K562 (cell line): ENCODE data around the gene ATRN. TPM values are rescaled to one million over a fixed set of nuclear protein-coding genes. Genes with fewer than 3 reads are reported as not detected.

Source experiments
- BRD9 ChIP-seq: fragments of 450-650 bp; IDR thresholded peaks from 2 replicates; pipeline ENCODE4 v1.6.1; 2018; ENCODE audit warnings: low read depth; ENCODE audit not compliant: partially characterized antibody
- CAMTA2 ChIP-seq: fragments of 250-450 bp; sonication (Bioruptor Pico); conservative IDR thresholded peaks from 2 replicates; pipeline ENCODE4 v1.5.1; 2022
- FIP1L1 ChIP-seq: fragments of 200-400 bp; formaldehyde crosslinking; IDR thresholded peaks from 2 replicates; pipeline ENCODE4 v1.6.1; 2018; ENCODE audit warnings: mild to moderate bottlenecking, low read depth, low read length; ENCODE audit not compliant: poor library complexity, severe bottlenecking
- GATAD2B ChIP-seq: fragments of 450-650 bp; IDR thresholded peaks from 2 replicates; pipeline ENCODE4 v1.6.1; 2017; ENCODE audit warnings: mild to moderate bottlenecking, borderline replicate concordance
- LCOR ChIP-seq: sonication (generic); formaldehyde crosslinking; IDR thresholded peaks from 2 replicates; pipeline ENCODE4 v1.8.0; 2022; ENCODE audit warnings: mild to moderate bottlenecking, missing genetic modification reagents
- NCOA6 ChIP-seq: fragments of 450-650 bp; IDR thresholded peaks from 2 replicates; pipeline ENCODE4 v1.6.1; 2017; ENCODE audit warnings: mild to moderate bottlenecking
- NCOR1 ChIP-seq: fragments of 450-650 bp; IDR thresholded peaks from 2 replicates; pipeline ENCODE4 v1.6.1; 2016; ENCODE audit warnings: mild to moderate bottlenecking, moderate library complexity
- RBM34 ChIP-seq: fragments of 200-400 bp; formaldehyde crosslinking; IDR thresholded peaks from 2 replicates; pipeline ENCODE4 v1.6.1; 2018; ENCODE audit warnings: low read length, borderline replicate concordance; ENCODE audit not compliant: insufficient read depth
- SAP30 ChIP-seq: fragments of 200-600 bp; sonication (generic); IDR thresholded peaks from 2 replicates; pipeline ENCODE4 v1.6.1; 2012; ENCODE audit warnings: borderline replicate concordance, low read depth, mild to moderate bottlenecking, moderate library complexity, low read length, control low read depth, inconsistent platforms; ENCODE audit not compliant: insufficient read depth, poor library complexity, severe bottlenecking
- SIN3A ChIP-seq, 2 experiments: fragments of 150-350 bp in 1 of 2; IDR thresholded peaks; 2 replicates each; pipeline ENCODE4 v1.6.1; 2011 to 2016; ENCODE audit warnings: borderline replicate concordance in 2 of 2, low read depth in 2 of 2, low read length in 2 of 2, mild to moderate bottlenecking in 2 of 2, moderate library complexity in 2 of 2; ENCODE audit not compliant: control insufficient read depth in 1 of 2
- SMAD2 ChIP-seq: fragments of 150-350 bp; IDR thresholded peaks from 2 replicates; pipeline ENCODE4 v1.6.1; 2014; ENCODE audit warnings: low read depth, mild to moderate bottlenecking, low read length
- SNRNP70 ChIP-seq: fragments of 200-400 bp; formaldehyde crosslinking; optimal IDR thresholded peaks from 2 replicates; pipeline ENCODE3; 2017; ENCODE audit warnings: low read depth, low read length
- SOX6 ChIP-seq: fragments of 450-650 bp; IDR thresholded peaks from 2 replicates; pipeline ENCODE4 v1.6.1; 2014; ENCODE audit warnings: mild to moderate bottlenecking
- TFAM ChIP-seq: fragments of 250-450 bp; sonication (Bioruptor Pico); conservative IDR thresholded peaks from 2 replicates; pipeline ENCODE4 v1.5.0; 2021; ENCODE audit warnings: mild to moderate bottlenecking, moderate library complexity
- U2AF1 ChIP-seq: fragments of 200-400 bp; formaldehyde crosslinking; optimal IDR thresholded peaks from 2 replicates; pipeline ENCODE3; 2017; ENCODE audit warnings: mild to moderate bottlenecking, low read depth, low read length, moderate library complexity
- YY1 ChIP-seq, 3 experiments: IDR thresholded peaks; 2 replicates each; pipeline ENCODE4 v1.6.1; 2011; ENCODE audit warnings: low read length in 2 of 3, mild to moderate bottlenecking in 2 of 3, moderate library complexity in 2 of 3, borderline replicate concordance in 1 of 3, control low read depth in 1 of 3, low read depth in 1 of 3; ENCODE audit not compliant: insufficient read depth in 3 of 3, insufficient replicate concordance in 2 of 3, control insufficient read depth in 1 of 3, insufficient read length in 1 of 3; ENCODE audit errors: extremely low read depth in 1 of 3
- ZNF57 ChIP-seq: fragments of 450-650 bp; formaldehyde crosslinking; IDR thresholded peaks from 2 replicates; pipeline ENCODE4 v1.4.0; 2020; ENCODE audit warnings: mild to moderate bottlenecking, moderate library complexity
- polyA plus RNA-seq, 8 experiments: library from polyadenylated mRNA; depleted of rRNA in 4 of 8; stranded (reverse) in 5 of 8; unstranded in 3 of 8; fragments of >200 nt; fragmentation: Nextera tagmentation in 2 of 8; fragmentation: Illumina TruSeq in 1 of 8; extraction: Ambion mirVana in 2 of 8; extraction: Trizol in 1 of 8; gene quantifications; 2 replicates each; pipeline versions ENCODE4 v1.2.1 to v1.2.3, GENCODE V29; 2011 to 2014; ENCODE audit warnings: inconsistent platforms in 1 of 8, missing spikeins in 1 of 8
- total RNA-seq, 7 experiments: library from RNA; depleted of rRNA in 6 of 7; stranded (reverse); fragments of >200 nt in 6 of 7; fragmentation: Illumina TruSeq in 2 of 7; extraction: Trizol in 2 of 7; gene quantifications; 2 replicates each; pipeline versions ENCODE4 v1.2.1 to v1.2.3, GENCODE V29; 2011 to 2021; ENCODE audit warnings: low replicate concordance in 1 of 7
- TF ChIP-seq, protein P1 (sequence below): sonication (generic); formaldehyde crosslinking; IDR thresholded peaks from 2 replicates; pipeline ENCODE4 v1.8.0; 2022; ENCODE audit warnings: mild to moderate bottlenecking, missing genetic modification reagents
- TF ChIP-seq, protein P2 (sequence below): IDR thresholded peaks from 2 replicates; pipeline ENCODE4 v1.6.1; 2014; ENCODE audit warnings: antibody characterized with exemption
- TF ChIP-seq, protein P3 (sequence below): fragments of 450-650 bp; conservative IDR thresholded peaks from 2 replicates; pipeline ENCODE4 v1.6.1; 2016; ENCODE audit warnings: missing genetic modification characterization, low read depth, mild to moderate bottlenecking, missing compliant biosample characterization, moderate library complexity

Gene ATRN
- total and polyA plus RNA-seq, 9 of the 15 experiments (the other 6 are each of a cell fraction or from before 2014, with no cell fraction given), result 0.69 to 16.5 (median 7.6) TPM

DNA sequence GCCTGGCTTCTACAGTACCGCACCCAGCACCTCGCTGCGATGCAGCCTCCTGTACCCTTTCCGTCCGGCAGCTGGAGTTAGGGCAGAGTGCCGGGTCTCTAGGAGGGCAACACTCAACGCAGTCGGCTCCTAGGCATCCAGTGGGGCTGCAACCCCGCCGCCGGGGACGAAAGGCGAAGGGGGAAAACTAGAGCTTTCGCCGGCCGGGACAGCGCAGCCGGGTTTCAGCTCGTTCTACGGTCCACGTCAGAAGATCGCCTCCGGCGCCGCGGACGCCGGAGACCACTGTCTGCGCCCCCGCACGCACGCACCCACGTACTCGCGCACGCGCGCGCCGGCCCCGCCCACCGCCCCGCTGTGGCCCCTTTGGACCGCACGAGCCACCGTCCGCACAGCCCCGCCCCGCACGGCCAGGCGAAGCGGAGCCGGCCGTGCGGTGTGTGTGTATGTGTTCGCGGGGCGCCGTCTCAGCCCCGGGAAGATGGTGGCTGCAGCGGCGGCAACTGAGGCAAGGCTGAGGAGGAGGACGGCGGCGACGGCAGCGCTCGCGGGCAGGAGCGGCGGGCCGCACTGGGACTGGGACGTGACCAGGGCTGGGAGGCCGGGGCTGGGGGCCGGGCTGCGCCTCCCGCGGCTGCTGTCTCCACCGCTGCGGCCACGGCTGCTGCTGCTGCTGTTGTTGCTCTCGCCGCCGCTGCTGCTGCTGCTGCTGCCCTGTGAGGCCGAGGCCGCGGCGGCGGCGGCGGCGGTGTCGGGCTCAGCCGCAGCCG, at the start of gene ATRN (continued):
- TF ChIP-seq SNRNP70, result no peak
- peak; percentile 71 for TF ChIP-seq FIP1L1
- no peak for TF ChIP-seq ZNF57 (CRISPR knock-in tag)
- TF ChIP-seq BRD9, result no peak
- TF ChIP-seq NCOA6, result peak; percentile 86
- peak; percentile 21; the same call in 1 of the 2 replicates for TF ChIP-seq NCOR1
- peak in 1 of 3 experiments; percentile 56 for TF ChIP-seq YY1 (IDR thresholded peaks at IDR 0.05; ENCODE audit: borderline replicate concordance in 1 of 3, control insufficient read depth in 1 of 3, extremely low read depth in 1 of 3, insufficient read depth in 3 of 3, insufficient read length in 1 of 3, insufficient replicate concordance in 2 of 3, low read depth in 1 of 3, low read length in 2 of 3)
- no peak for TF ChIP-seq RBM34
- TF ChIP-seq TFAM, result no peak
- 0 out of 2 replicates have a peak, but pooled peaks have one; percentile 58 for TF ChIP-seq LCOR
- TF ChIP-seq GATAD2B, result peak; percentile 67; the same call in 1 of the 2 replicates
- peak; percentile 41 to 70; a peak in 3 of 4 replicates for TF ChIP-seq SIN3A (IDR thresholded peaks at IDR 0.05; ENCODE audit: borderline replicate concordance in 2 of 2, control insufficient read depth in 1 of 2, low read depth in 2 of 2, low read length in 2 of 2)
- TF ChIP-seq SOX6, result 0 out of 2 replicates have a peak, but pooled peaks have one; percentile 29
- no peak for TF ChIP-seq SMAD2
- TF ChIP-seq SAP30, result peak; percentile 78
- TF ChIP-seq, protein P1, sequence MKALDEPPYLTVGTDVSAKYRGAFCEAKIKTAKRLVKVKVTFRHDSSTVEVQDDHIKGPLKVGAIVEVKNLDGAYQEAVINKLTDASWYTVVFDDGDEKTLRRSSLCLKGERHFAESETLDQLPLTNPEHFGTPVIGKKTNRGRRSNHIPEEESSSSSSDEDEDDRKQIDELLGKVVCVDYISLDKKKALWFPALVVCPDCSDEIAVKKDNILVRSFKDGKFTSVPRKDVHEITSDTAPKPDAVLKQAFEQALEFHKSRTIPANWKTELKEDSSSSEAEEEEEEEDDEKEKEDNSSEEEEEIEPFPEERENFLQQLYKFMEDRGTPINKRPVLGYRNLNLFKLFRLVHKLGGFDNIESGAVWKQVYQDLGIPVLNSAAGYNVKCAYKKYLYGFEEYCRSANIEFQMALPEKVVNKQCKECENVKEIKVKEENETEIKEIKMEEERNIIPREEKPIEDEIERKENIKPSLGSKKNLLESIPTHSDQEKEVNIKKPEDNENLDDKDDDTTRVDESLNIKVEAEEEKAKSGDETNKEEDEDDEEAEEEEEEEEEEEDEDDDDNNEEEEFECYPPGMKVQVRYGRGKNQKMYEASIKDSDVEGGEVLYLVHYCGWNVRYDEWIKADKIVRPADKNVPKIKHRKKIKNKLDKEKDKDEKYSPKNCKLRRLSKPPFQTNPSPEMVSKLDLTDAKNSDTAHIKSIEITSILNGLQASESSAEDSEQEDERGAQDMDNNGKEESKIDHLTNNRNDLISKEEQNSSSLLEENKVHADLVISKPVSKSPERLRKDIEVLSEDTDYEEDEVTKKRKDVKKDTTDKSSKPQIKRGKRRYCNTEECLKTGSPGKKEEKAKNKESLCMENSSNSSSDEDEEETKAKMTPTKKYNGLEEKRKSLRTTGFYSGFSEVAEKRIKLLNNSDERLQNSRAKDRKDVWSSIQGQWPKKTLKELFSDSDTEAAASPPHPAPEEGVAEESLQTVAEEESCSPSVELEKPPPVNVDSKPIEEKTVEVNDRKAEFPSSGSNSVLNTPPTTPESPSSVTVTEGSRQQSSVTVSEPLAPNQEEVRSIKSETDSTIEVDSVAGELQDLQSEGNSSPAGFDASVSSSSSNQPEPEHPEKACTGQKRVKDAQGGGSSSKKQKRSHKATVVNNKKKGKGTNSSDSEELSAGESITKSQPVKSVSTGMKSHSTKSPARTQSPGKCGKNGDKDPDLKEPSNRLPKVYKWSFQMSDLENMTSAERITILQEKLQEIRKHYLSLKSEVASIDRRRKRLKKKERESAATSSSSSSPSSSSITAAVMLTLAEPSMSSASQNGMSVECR (CRISPR knock-in tag), result peak; percentile 93
- TF ChIP-seq, protein P2, sequence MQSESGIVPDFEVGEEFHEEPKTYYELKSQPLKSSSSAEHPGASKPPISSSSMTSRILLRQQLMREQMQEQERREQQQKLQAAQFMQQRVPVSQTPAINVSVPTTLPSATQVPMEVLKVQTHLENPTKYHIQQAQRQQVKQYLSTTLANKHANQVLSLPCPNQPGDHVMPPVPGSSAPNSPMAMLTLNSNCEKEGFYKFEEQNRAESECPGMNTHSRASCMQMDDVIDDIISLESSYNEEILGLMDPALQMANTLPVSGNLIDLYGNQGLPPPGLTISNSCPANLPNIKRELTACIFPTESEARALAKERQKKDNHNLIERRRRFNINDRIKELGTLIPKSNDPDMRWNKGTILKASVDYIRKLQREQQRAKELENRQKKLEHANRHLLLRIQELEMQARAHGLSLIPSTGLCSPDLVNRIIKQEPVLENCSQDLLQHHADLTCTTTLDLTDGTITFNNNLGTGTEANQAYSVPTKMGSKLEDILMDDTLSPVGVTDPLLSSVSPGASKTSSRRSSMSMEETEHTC, result no peak
- TF ChIP-seq CAMTA2 (CRISPR knock-in tag), result no peak
- peak; percentile 34 for TF ChIP-seq U2AF1
- TF ChIP-seq, protein P3, sequence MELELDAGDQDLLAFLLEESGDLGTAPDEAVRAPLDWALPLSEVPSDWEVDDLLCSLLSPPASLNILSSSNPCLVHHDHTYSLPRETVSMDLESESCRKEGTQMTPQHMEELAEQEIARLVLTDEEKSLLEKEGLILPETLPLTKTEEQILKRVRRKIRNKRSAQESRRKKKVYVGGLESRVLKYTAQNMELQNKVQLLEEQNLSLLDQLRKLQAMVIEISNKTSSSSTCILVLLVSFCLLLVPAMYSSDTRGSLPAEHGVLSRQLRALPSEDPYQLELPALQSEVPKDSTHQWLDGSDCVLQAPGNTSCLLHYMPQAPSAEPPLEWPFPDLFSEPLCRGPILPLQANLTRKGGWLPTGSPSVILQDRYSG (tag), result no peak
